Measurements from ENCODE around the gene FMO3.

FMO3 gene

GRCh38 chr1:171126504-171126903 is 35.8 kb downstream of the FMO3 start:
- Histone ChIP-seq H3K36me3 (ENCODE audit: control insufficient read depth, insufficient read depth, low read length) (no peaks in the 10 kb centered on the region), H3K4me3 (replicated peaks; ENCODE audit: low read depth, low read length) (no peak overlapping the region), H3K27me3 (replicated peaks; ENCODE audit: control insufficient read depth, insufficient read depth, low read length) (no peaks in the 10 kb centered on the region)
- no peak for DNase-seq (ENCODE audit: extremely low read depth, insufficient read length)
- TF ChIP-seq CTCF (IDR thresholded peaks at IDR 0.05; ENCODE audit: insufficient read depth, low read length, poor library complexity, severe bottlenecking), result no peak

GRCh38 chr1:171127099-171127498 is 36.4 kb downstream of the FMO3 start:
- TF ChIP-seq CTCF (IDR thresholded peaks at IDR 0.05; ENCODE audit: insufficient read depth, low read length, poor library complexity, severe bottlenecking), result no peak
- Histone ChIP-seq H3K4me3 (replicated peaks; ENCODE audit: low read depth, low read length) (no peak overlapping the region), H3K27me3 (replicated peaks; ENCODE audit: control insufficient read depth, insufficient read depth, low read length) (no peaks in the 10 kb centered on the region), H3K36me3 (ENCODE audit: control insufficient read depth, insufficient read depth, low read length) (no peaks in the 10 kb centered on the region)
- no peak for DNase-seq (ENCODE audit: extremely low read depth, insufficient read length)

GRCh38 chr1:171127501-171127900 is 36.8 kb downstream of the FMO3 start:
- DNase-seq (ENCODE audit: extremely low read depth, insufficient read length), result no peak
- H3K4me3 ChIP-seq (replicated peaks; ENCODE audit: low read depth, low read length), result no peak overlapping the region
- H3K27me3 ChIP-seq (replicated peaks; ENCODE audit: control insufficient read depth, insufficient read depth, low read length), result no peaks in the 10 kb centered on the region
- no peak for TF ChIP-seq CTCF (IDR thresholded peaks at IDR 0.05; ENCODE audit: insufficient read depth, low read length, poor library complexity, severe bottlenecking)
- no peaks in the 10 kb centered on the region for H3K36me3 ChIP-seq (ENCODE audit: control insufficient read depth, insufficient read depth, low read length)

- no peak for DNase-seq (ENCODE audit: extremely low read depth, insufficient read length)
- H3K36me3 ChIP-seq (ENCODE audit: control insufficient read depth, insufficient read depth, low read length), result no peaks in the 10 kb centered on the region
- H3K4me3 ChIP-seq (replicated peaks; ENCODE audit: low read depth, low read length), result no peak overlapping the region
- H3K27me3 ChIP-seq (replicated peaks; ENCODE audit: control insufficient read depth, insufficient read depth, low read length), result no peaks in the 10 kb centered on the region
- TF ChIP-seq CTCF (IDR thresholded peaks at IDR 0.05; ENCODE audit: insufficient read depth, low read length, poor library complexity, severe bottlenecking), result no peak
Measured at GRCh38 chr1:171128463-171128862, 37.8 kb downstream of the FMO3 start.

GRCh38 chr1:171134204-171134923 is 43.7 kb downstream of the FMO3 start:
- no peaks in the 10 kb centered on the region; the same call in none of the 2 replicates for H3K27me3 ChIP-seq (replicated peaks; ENCODE audit: control insufficient read depth, insufficient read depth, low read length)
- no peak for DNase-seq (ENCODE audit: extremely low read depth, insufficient read length)
- no peaks in the 10 kb centered on the region for H3K36me3 ChIP-seq (ENCODE audit: control insufficient read depth, insufficient read depth, low read length)
- no peak overlapping the region for H3K4me3 ChIP-seq (replicated peaks; ENCODE audit: low read depth, low read length)
- TF ChIP-seq CTCF (IDR thresholded peaks at IDR 0.05; ENCODE audit: insufficient read depth, low read length, poor library complexity, severe bottlenecking), result no peak

GRCh38 chr1:171137580-171137979 is 46.9 kb downstream of the FMO3 start:
- no peak for DNase-seq (ENCODE audit: extremely low read depth, insufficient read length)
- TF ChIP-seq CTCF (IDR thresholded peaks at IDR 0.05; ENCODE audit: insufficient read depth, low read length, poor library complexity, severe bottlenecking), result no peak
- H3K4me3 ChIP-seq (replicated peaks; ENCODE audit: low read depth, low read length), result no peak overlapping the region
- H3K36me3 ChIP-seq (ENCODE audit: control insufficient read depth, insufficient read depth, low read length), result no peaks in the 10 kb centered on the region
- H3K27me3 ChIP-seq (replicated peaks; ENCODE audit: control insufficient read depth, insufficient read depth, low read length), result no peaks in the 10 kb centered on the region; the same call in none of the 2 replicates

Measured in GM06990 (cell line).